Measurements from ENCODE around the gene C16orf96.

The C16orf96 gene

DNA sequence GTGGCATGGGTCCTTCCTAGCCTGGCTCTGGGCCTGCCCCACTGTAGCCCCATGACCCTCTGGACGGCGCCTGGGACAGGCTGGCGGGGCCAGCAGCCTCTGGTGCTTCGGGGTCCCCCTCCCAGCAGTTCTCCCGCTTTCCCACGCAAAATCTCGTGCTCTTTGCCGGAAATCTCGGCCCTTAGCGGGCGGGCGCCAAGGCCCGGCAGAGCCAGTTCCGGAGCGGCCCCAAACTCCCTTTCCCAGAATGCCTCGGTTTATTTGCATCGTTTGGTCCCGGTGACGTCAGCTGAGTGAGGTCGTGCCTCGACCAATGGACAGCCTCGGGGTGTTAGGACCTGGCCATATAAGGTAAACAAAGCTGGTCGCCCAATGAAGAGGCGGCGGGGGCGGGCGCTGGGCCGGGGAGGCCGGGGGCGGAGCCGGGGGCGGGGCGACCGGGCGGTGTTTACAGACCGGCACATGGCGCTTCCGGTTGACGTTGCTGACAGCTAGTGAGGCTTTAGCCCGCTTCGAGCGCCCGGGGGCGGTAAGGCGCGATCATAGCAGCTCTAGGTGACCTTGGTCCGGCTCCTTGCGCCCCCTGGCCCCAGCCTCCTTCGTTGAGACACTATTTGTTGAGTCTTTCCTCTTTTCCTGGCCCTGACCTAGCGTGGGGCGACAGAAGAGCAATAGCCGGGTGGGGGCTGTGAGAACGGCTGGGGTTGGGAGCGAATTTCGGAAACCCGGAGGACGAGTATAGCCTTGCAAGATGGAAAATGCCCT lies 60.1 kb downstream of the C16orf96 start:
- peak; percentile 100 for DNase-seq (ENCODE audit: low spot score)

DNA sequence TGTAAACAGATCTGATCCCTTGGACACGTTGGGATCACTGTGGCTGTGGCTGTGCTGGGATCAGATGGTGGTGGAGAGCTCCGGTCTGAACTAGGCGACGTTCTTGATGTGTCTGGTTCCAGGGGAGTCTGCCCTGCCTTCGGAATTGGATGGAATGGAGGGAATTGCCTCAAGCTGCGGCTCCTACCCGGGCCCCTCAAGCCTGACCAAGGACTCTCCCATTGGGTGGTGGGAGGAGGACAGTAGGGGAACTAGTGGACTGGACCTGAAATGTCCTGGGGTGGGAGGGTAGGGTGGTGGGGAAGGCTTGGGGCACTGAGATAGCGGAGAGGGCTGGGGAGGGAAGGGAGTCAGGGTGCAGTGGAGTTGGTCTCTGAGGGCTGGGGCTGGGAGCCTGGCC lies 61.7 kb downstream of the C16orf96 start:
- no peak for DNase-seq (ENCODE audit: low spot score)

DNA sequence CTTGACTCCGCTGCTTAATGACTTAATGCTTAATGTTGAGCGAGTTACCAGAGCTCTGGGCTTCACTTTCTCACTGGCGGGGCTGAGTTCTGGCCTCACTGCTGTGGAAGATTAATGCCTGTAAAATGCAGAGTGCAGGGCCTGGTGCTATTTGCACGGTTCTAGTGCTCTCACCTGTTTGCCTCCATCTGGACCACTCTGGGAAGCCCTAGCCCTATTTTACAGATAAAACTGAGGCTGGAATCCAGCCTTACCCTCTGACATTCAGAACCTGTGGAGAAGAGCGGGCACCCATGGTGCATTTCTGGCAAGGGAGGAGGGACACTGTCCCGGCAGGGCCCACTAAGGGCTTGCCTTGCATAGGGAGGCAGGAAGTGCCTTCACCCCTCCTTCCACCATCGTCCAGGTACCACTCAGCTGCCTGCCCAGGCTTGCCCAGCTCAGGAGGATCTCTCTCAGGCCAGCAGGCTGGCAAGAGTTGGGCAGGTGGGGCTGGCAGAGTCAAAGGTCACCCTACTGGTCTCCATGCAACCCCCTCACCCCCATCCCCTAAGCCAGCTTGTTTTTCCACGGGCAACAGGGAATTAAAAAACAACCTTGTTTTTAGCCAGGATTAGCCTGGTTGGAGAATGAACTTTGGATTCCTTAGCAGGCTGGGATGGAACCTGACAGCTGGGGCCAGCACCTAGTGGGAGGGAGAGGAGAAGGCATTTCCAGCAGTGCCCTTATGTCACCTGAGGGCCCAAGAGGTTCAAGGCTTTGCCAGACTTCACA lies 62.7 kb downstream of the C16orf96 start:
- DNase-seq (ENCODE audit: low spot score): no peak

DNA sequence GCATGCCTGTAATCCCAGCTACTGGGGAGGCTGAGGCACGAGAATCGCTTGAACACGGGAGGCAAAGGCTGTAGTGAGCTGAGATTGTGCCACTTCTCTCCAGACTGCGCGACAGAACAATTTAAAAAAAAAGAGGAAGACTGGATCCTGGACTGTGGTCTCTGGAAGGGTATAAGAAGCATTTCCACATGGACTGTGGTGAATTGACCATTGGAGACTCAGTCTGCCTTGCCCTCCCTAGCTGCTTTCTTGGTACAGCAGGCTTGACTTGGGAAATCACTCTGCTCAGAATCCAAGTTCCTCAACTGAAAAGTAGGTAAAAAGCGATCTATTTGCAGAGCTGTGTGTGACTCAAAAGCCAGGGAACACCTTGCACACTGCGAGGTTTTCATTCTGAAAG lies 67.5 kb downstream of the C16orf96 start:
- DNase-seq (ENCODE audit: low spot score): no peak

DNA sequence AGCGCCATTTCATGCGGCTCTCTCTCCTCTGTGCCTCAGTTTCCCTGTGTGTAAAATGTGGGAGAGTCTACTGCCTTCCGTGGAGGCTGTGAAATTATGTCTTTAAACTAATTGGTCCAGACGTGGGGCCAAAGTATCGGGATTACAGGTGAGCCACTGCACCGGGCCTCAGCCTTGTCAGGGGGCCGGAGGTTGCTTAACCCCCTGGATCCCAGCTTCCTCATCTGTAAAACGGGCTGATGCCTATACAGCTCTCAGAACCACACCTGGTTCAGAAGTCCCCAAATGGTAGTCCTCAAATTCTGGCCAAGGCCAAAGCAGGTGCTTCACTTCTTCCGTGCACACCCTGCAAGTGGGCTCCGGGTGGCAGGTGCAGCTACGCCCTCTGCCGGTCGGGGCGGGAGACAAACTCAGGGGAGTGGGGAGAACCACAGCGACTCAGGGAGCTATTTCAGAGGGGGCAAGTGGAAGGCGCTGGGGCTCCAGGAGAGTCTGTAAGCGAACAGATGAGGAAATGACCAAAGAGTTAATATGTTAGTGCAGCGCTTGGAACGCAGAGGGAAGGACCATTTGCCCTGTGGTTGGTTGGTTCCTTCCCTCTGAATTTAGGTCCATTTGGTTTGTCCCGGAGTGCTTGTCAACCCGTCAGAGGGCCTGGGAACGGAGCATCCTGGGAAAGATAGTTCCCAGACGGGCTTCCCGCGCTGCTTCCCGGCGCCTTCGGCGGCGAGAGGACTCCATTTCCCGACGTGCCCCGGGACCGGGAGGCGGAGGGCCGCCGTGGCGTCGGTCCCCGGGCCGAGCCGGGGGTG lies 68.1 kb downstream of the C16orf96 start, which contains the start of gene MGRN1:
Gene MGRN1 (plus strand): TSS at position 812 of the 812 bp plus-strand sequence. CDS start 135 bp downstream, outside the sequence.
- DNase-seq (ENCODE audit: low spot score): peak; percentile 97

DNA sequence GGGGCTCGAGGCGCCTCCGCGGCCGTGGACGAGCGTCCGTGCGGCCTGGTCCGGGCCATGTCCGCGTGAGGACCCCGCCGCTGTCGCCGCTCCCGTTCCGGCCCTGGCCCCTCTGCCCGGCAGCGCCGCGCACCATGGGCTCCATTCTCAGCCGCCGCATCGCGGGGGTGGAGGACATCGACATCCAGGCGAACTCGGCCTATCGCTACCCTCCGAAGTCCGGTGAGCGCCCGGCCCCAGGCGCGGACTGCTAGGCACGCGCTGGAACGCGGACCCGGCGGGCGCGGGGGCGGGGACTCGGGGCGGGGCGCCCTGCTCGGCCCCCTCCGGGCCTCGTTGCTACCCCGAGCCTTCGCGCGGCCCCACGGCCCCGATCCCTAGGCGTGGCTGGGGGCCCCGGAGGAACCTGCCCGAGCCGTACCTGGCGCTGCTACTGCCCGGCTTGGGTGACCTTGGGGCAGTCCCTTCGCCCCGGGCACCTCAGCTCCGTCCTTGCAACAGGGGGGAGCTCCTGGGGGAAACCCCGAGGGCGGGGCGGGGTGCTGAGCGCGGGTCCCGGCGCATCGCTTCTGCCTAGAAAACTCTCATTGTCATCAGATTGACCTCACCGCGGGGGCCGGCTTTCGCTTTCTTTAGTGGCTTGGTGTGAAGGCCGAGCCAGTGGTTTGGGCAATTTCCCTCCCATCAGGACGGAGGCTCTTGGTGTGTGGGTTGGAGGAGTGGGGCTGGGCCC lies 68.9 kb downstream of the C16orf96 start:
- peak; percentile 47 for DNase-seq (ENCODE audit: low spot score)

DNA sequence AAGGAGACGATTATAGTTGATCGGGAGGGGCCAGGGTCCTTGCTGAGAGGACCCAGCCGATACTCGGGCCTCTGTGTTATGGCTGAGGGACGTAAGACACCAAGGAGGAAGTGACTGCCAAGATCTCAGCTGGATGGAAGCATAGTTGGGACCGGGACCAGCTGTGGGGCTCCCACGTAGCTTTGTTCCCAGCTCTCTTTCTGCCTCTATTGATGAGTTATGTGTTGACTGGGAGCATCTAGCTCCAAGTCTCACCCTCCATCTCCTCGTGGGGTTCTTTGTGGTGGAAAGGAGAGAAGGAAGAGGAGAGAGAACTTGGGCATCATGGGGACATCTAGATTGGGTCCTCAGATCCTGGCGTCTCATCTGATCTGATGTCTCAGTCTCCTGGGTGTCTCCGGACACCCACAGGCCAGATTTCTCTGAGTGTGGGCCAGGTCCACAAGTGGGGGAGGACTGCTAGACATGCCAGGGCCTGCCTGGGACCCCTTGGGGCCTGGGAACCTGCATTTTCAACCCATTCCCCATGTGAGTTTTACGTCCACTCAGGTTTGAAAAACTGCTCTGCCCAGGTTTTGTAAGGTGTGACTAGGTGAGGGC lies 69.5 kb downstream of the C16orf96 start:
- DNase-seq (ENCODE audit: low spot score): peak; percentile 44

DNA sequence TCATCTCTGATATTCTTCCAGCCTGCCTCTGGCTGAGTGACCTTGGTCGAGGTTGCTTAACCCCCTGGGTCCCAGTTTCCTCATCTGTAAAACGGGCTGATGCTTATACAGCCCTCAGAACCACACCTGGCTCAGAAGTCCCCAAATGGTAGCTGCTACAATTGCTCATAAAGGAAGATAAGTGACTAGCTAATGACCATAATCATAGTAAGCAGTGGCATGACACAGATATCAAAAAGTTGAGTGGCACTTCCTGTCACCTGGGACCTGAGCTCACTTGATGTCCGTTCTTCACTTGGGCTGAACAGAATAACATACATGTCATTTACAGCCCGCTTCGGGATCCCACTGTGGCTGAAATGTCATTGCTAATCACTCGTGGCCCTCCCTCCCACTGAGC lies 70.3 kb downstream of the C16orf96 start:
- no peak for DNase-seq (ENCODE audit: low spot score)

DNA sequence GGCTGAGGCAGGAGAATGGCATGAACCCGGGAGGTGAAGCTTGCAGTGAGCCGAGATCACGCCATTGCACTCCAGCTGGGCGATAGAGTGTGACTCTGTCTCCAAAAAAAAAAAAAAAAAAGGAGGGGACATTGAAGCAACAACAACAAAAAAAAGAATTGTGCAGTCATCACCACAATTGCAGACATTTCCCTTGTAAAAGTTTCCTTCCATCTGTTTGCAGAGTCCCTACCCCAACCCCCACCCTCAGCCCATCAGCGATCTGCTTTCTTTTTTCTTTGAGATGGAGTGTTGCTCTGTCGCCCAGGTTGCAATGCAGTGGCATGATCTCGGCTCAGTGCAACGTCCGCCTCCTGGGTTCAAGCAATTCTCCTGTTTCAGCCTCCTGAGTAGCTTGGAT lies 72.1 kb downstream of the C16orf96 start:
- no peak for DNase-seq (ENCODE audit: low spot score)

DNA sequence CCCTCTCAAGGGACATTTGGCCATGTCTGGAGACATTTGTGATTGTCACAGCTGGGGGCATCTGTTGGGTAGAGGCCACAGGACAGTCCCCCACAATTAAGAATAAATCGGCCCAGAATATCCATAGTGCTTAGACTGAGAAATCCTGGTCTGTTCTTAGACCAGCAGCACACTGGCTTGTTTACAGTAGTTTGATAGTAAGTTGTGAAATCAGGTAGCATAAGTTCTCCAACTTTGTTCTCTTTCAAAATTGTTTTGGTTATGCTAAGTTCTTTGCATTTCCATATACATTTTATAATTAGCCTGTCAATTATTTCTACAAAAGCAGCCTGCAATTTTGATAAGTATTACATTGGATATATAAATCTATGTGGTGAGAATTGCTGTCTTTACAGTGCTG lies 75.3 kb downstream of the C16orf96 start:
- DNase-seq (ENCODE audit: low spot score): no peak

DNA sequence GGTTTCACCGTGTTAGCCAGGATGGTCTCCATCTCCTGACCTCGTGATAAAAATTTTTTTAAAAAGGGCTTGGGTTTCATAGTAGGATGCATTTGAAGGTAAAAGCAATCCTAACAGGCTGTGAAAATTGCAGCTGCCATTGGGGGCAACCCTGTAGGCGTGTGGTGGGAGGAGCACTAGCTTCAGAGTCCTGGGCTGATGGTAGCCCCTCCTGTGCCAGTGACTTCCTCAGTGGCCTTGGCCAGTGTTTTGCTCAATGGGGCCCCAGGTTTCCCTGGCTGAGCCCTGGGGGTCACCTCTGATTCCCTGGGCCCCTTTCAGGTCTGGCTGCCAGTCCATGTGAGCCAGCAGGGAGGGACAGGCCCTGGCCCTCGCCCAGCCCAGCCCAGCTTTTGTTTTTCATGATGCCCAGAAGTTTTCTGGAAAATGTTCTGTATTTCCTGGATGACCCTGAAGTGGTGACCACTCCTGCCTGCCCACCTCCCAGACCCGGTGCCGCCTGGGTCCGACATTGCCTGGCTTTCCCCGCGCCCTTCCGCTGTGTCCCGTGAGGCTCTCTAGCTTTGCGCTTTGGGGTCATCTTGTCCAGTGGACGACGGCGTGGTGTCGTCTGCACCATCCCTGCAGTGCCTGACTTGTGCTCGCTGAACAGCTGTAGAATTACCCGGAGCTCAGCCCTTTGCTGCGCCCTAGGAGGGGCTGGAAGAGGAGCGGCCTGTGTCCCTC lies 77.9 kb downstream of the C16orf96 start:
- DNase-seq (ENCODE audit: low spot score): no peak

DNA sequence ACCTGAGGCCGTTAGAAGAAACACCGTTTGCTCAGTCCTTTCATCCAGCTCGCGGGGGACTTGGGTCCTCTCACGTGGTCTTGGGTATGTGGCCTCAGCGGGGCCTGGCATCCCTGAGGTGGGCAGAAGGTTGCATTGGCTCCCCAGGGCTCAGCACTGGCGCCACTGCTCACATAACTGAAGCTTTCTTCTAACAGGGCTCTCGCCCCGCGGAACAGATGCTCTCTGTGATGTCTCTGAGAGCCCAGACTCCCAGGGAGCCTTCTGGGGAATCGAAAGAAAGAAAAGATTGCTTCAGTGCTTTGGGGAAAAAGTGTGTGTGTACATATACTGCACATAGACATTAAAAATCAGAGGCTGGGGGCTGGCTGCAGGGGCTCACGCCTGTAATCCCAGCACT lies 78.6 kb downstream of the C16orf96 start:
- no peak for DNase-seq (ENCODE audit: low spot score)

DNA sequence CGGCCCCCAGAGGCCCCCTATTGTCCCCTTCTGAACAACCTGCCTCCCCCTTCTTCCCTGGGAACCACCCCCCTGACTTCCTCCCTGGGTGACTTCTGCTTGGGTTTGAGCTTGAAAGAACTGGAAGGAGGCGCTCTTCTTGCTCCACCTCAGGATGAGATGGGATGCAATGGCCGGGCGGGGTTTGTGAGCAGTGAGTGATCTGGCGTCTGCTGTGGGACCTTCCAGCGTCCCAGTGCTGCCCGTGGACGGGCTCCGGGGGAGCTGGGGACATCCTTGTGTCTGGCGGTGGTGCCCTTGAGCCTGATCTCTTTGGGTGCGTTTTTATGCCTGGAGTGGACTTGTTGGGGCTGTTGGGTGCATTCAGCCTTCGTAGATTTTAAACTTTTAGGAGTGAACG lies 80.1 kb downstream of the C16orf96 start:
- DNase-seq (ENCODE audit: low spot score): no peak

DNA sequence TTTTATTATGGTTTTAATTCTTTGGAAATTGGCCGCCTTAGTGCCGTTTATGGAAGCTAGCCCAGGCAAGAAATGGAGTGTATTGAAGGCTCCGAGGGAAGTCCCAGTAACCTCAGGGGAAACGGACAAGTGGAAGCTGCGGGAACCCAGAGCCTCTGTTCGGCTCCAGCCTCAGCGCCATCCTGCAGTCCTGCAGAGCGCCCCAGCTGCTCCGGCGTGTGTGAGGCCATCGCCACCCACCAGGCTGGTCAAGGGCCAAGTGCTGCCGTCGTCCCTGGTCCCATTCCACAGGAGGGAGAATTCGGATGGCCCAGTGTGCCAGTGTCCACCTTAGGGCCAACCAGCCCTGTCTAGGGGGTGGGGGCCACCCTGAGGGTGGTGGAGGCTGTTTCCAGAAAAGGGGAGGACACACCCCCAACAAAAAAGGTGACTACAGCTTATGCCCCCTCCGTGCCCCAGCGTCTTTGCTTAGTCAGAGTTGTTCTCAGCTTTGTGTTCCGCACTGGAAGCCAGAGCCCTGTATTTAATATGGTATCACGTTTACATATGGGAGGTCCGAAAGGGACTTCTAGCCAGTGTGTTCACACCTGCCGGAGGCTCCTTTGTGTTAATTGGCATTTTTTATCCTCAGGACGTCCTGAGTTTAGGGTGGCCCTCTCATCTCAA lies 81.5 kb downstream of the C16orf96 start:
- no peak for DNase-seq (ENCODE audit: low spot score)

DNA sequence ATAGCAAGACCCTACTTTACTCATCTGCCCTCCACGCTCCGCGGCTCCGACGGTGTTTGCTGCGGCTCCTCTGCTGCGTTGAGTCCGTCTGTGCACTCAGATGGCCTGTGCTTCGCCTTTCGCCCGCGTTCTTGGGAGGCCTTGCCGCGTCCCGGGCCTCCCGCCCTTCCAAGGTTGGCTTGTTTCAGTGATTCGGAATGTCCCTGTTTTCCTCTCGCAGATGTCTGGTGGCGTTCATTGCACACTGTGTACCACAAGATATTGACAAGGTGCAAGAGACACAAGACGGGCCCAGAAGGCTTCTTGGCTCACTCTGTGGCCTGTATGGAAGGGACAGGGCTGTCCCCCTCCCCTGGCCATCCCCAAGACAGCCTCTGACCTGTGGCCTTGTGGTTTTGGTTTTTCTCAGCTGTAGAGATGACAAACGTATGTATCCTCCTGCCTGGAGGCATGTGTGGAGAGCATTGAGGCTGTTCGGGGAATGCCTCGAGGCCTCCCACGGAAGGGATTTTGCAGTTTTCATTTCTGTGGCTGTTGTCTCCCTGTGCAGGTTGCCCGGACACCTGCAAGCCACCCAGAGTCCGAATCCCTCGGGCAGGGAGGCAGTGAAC lies 83.9 kb downstream of the C16orf96 start:
- no peak for DNase-seq (ENCODE audit: low spot score)

DNA sequence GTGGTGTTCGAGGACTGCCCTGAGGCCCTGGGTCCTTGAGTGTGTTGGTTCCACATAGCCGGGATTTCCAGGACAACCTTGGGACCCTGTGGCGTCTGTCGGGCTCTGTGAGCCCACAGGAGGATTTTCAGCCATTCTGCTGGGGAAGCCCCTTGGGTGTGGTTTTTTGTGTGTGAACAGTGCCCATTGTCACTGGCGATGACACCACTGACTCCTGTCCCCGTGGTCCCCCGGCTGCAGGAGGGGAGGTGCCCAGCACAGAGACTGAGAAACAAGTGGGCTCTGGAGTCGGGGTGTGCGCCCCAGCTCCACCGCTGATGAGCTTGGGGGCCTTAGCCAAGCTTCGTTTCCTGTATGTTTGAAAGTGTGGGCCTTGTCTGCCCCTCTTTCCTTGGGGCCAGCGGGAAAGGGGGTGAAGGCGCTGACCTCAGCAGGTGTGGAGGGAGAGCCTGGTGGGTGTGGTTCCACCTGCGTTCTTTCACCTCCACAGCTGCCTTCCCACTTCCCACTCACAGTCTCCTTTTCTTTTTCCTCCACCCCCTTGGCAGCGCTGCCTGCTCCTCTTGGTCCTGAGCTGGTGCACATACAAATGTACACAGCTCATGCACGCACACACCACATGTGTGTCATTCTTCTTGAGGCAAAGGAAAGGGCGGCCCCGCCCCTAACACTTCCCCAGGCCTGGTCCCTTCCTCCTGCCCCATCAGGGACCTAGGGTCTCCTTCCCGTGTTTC lies 84.6 kb downstream of the C16orf96 start:
- DNase-seq (ENCODE audit: low spot score): no peak

DNA sequence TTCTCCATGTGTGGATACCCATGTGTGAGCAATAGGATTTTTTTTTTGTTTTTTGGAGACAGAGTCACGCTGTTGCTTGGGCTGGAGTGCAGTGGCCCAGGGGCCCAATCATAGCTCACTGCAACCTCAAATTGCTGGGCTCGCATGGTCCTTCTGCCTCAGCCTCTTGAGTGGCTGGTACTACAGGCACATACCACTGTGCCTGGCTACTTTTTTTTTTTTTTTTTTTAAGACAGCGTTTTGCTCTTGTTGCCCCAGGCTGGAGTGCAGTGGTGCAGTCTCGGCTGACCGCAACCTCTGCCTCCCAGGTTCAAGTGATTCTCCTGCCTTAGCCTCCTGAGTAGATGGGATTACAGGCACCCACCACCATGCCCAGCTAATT lies 85.2 kb downstream of the C16orf96 start:
- DNase-seq (ENCODE audit: low spot score): no peak

DNA sequence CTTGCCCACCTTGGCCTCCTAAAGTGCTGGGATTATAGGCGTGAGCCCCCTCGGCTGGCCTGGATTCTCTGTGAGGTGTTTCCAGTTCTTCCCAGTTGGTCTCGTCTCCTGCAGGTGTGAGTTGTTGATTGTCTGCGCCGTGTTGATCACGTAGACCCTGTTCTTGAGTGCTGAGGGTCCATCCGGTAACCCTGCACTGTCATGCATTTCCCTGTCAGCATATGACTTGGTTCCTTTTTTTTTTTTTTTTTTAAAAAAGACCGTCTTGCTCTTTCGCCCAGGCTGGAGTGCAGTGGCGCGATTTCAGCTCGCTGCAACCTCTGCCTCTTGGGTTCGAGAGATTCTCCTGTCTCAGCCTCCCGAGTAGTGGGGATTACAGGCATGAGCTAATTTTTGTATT lies 85.8 kb downstream of the C16orf96 start:
- DNase-seq (ENCODE audit: low spot score): no peak
